K562 (cell line): ENCODE data around the gene LDAH. TPM values are rescaled to one million over a fixed set of nuclear protein-coding genes. Genes with fewer than 3 reads are reported as not detected.

Source experiments
- ATAC-seq: fragments of 200-7000 bp; cut with Tn5 transposase; 3 replicates; pipeline ENCODE4 v1.9.1; 2020; ENCODE audit warnings: moderate library complexity
- BruUV-seq: library from RNA; stranded (reverse); fragments of 400-500 nt; replicated peaks from 2 replicates; lab custom pipeline; 2021; lab: Mats Ljungman, UMichigan
- CTCF ChIA-PET: fragments of 300-600 bp; formaldehyde crosslinking; extraction: SDS; loops from one replicate; lab custom pipeline; 2021; ENCODE audit warnings: low intra/inter-chr PET ratio; lab: Yijun Ruan, JAX
- POLR2A ChIA-PET: fragments of 300-600, 350-650 bp; sonication (Branson Sonifier 250); formaldehyde crosslinking; extraction: SDS; loops from one replicate; lab custom pipeline; 2021; ENCODE audit warnings: antibody characterized with exemption, inconsistent platforms; lab: Yijun Ruan, JAX
- DNase-seq, 4 experiments: peaks; one replicate each; pipeline versions ENCODE4 v3.0.0 to v3.0.0-alpha.2; 2011 to 2018; ENCODE audit warnings: low spot score in 3 of 4, mixed read lengths in 3 of 4; ENCODE audit errors: extremely low read depth in 1 of 4
- FAIRE-seq: peaks from 2 replicates; lab custom pipeline; 2011; peaks lifted over from hg19 to GRCh38; lab: Jason Lieb, UNC
- H2AFZ ChIP-seq: 2 replicates; pipeline ENCODE4 v1.6.0; 2011; ENCODE audit warnings: low read depth, low read length, control low read depth, inconsistent platforms
- H3K27ac ChIP-seq: fragments of 200-600 bp; 3 replicates; pipeline ENCODE4 v1.8.0; 2011; ENCODE audit warnings: low read depth, mild to moderate bottlenecking, control low read depth, inconsistent platforms, low read length, moderate library complexity, mixed read lengths; ENCODE audit errors: extremely low read depth
- H3K27me3 ChIP-seq, 2 experiments: fragments of 300-600 bp in 1 of 2; 2 replicates in 1 of 2; 3 replicates in 1 of 2; pipeline versions ENCODE4 v1.6.0 to v1.8.0; 2011; ENCODE audit warnings: inconsistent platforms in 2 of 2, low read length in 2 of 2, mild to moderate bottlenecking in 1 of 2, mixed read lengths in 1 of 2, moderate library complexity in 1 of 2; ENCODE audit not compliant: control insufficient read depth in 2 of 2, insufficient read depth in 2 of 2
- H3K36me3 ChIP-seq: fragments of 300-600 bp; 3 replicates; pipeline ENCODE4 v1.8.0; 2011; ENCODE audit warnings: mild to moderate bottlenecking, low read length, inconsistent platforms; ENCODE audit not compliant: control insufficient read depth, insufficient read depth
- H3K4me1 ChIP-seq, 2 experiments: fragments of 200-600 bp in 1 of 2; replicated peaks in 1 of 2; 2 replicates in 1 of 2; 3 replicates in 1 of 2; pipeline versions ENCODE4 v1.5.1 to v1.8.0; 2011; ENCODE audit warnings: inconsistent platforms in 2 of 2, low read length in 2 of 2, mild to moderate bottlenecking in 1 of 2, mixed read lengths in 1 of 2, moderate library complexity in 1 of 2; ENCODE audit not compliant: control insufficient read depth in 2 of 2, insufficient read depth in 2 of 2
- H3K4me2 ChIP-seq: 2 replicates; pipeline ENCODE4 v1.6.1; 2011; ENCODE audit warnings: low read length, control low read depth, inconsistent platforms, mixed read lengths; ENCODE audit not compliant: insufficient read depth
- H3K4me3 ChIP-seq: fragments of 200-600 bp; sonication (generic), shearing (Covaris generic); 2 replicates; pipeline ENCODE4 v1.5.1; 2016; ENCODE audit warnings: control low read depth, inconsistent platforms
- H3K79me2 ChIP-seq: fragments of 200-600 bp; 3 replicates; pipeline ENCODE4 v1.8.0; 2011; ENCODE audit warnings: low read length, inconsistent platforms; ENCODE audit not compliant: control insufficient read depth, insufficient read depth
- H3K9ac ChIP-seq, 2 experiments: 2 replicates each; pipeline versions ENCODE4 v1.6.0 to v1.6.1; 2011; ENCODE audit warnings: low read depth in 2 of 2, low read length in 2 of 2, control low read depth in 1 of 2, inconsistent platforms in 1 of 2, mild to moderate bottlenecking in 1 of 2, mixed read lengths in 1 of 2; ENCODE audit not compliant: insufficient read depth in 1 of 2
- H3K9me1 ChIP-seq: one replicate; pipeline ENCODE4 v1.6.0; 2011; ENCODE audit warnings: inconsistent platforms, mild to moderate bottlenecking, low read length, moderate library complexity; ENCODE audit not compliant: control insufficient read depth, insufficient read depth
- H3K9me3 ChIP-seq: replicated peaks from 2 replicates; pipeline ENCODE4 v1.5.1; 2011; ENCODE audit warnings: low read depth, low read length, inconsistent platforms; ENCODE audit not compliant: control insufficient read depth, insufficient read depth
- H4K20me1 ChIP-seq: replicated peaks from 2 replicates; pipeline ENCODE4 v1.6.1; 2011; ENCODE audit warnings: low read length, inconsistent platforms, mixed read lengths; ENCODE audit not compliant: control insufficient read depth, insufficient read depth
- HOMEZ ChIP-seq: fragments of 250-450 bp; sonication (Bioruptor Pico); IDR thresholded peaks from 2 replicates; pipeline ENCODE4 v1.4.0; 2020; ENCODE audit warnings: mild to moderate bottlenecking, moderate library complexity
- KLF10 ChIP-seq: fragments of 250-450 bp; sonication (Bioruptor Pico); IDR thresholded peaks from 2 replicates; pipeline ENCODE4 v1.6.1; 2021; ENCODE audit warnings: matching md5 sums
- NFYB ChIP-seq: IDR thresholded peaks from 2 replicates; pipeline ENCODE4 v1.6.1; 2011; ENCODE audit warnings: mild to moderate bottlenecking, moderate library complexity; ENCODE audit not compliant: insufficient read length; ENCODE audit errors: extremely low read depth
- PHB ChIP-seq: fragments of 250-450 bp; sonication (Bioruptor Pico); IDR thresholded peaks from 2 replicates; pipeline ENCODE4 v1.5.0; 2021
- ZNF707 ChIP-seq: fragments of 250-450 bp; sonication (Bioruptor Pico); conservative IDR thresholded peaks from 2 replicates; pipeline ENCODE4 v1.8.0; 2022; ENCODE audit warnings: inconsistent platforms, mild to moderate bottlenecking, moderate library complexity
- WGBS: fragments of 100-300 bp; shearing (Covaris generic); methylation state at CpG from one replicate; pipeline ENCODE4 v1.1.6; 2016; ENCODE audit warnings: low coverage, mixed read lengths; ENCODE audit not compliant: insufficient coverage; ENCODE audit errors: missing lambda C conversion rate; 5-methylcytosine and 5-hydroxymethylcytosine counted together
- in situ Hi-C: fragments of 300-500 bp; cut with MboI; formaldehyde crosslinking; loops from 4 replicates; pipeline ENCODE4 v1.15.0; 2018; ENCODE audit warnings: inconsistent platforms, mixed read lengths
- intact Hi-C: fragments of 100-400 bp; cut with micrococcal nuclease; formaldehyde crosslinking; loops from 2 replicates; pipeline ENCODE4 v1.14.2; 2022
- polyA plus RNA-seq, 8 experiments: library from polyadenylated mRNA; depleted of rRNA in 4 of 8; stranded (reverse) in 5 of 8; unstranded in 3 of 8; fragments of >200 nt; fragmentation: Nextera tagmentation in 2 of 8; fragmentation: Illumina TruSeq in 1 of 8; extraction: Ambion mirVana in 2 of 8; extraction: Trizol in 1 of 8; gene quantifications; 2 replicates each; pipeline versions ENCODE4 v1.2.1 to v1.2.3, GENCODE V29; 2011 to 2014; ENCODE audit warnings: inconsistent platforms in 1 of 8, missing spikeins in 1 of 8
- total RNA-seq, 7 experiments: library from RNA; depleted of rRNA in 6 of 7; stranded (reverse); fragments of >200 nt in 6 of 7; fragmentation: Illumina TruSeq in 2 of 7; extraction: Trizol in 2 of 7; gene quantifications; 2 replicates each; pipeline versions ENCODE4 v1.2.1 to v1.2.3, GENCODE V29; 2011 to 2021; ENCODE audit warnings: low replicate concordance in 1 of 7
- TF ChIP-seq, protein P1 (sequence below), 3 experiments: fragments of 200-800 bp in 1 of 3; sonication (Bioruptor generic) in 1 of 3; sonication (generic) in 1 of 3; formaldehyde crosslinking in 1 of 3; IDR thresholded peaks; 2 replicates each; pipeline versions ENCODE4 v1.6.1 to v1.8.0; 2016 to 2022; ENCODE audit warnings: mild to moderate bottlenecking in 2 of 3, missing compliant biosample characterization in 2 of 3, missing genetic modification characterization in 2 of 3, missing genetic modification reagents in 1 of 3
- TF ChIP-seq, protein P2 (sequence below): fragments of 250-450 bp; sonication (Bioruptor Pico); IDR thresholded peaks from 2 replicates; pipeline ENCODE4 v1.4.0; 2020; ENCODE audit warnings: mild to moderate bottlenecking, moderate library complexity
- TF ChIP-seq, protein P3 (sequence below): IDR thresholded peaks from 2 replicates; pipeline ENCODE4 v1.6.1; 2011; ENCODE audit not compliant: insufficient read length; ENCODE audit errors: extremely low read depth

The LDAH gene
- total and polyA plus RNA-seq, 9 of the 15 experiments (the other 6 are each of a cell fraction or from before 2014, with no cell fraction given) = 22.3 to 60.1 (median 40.0) TPM

DNA sequence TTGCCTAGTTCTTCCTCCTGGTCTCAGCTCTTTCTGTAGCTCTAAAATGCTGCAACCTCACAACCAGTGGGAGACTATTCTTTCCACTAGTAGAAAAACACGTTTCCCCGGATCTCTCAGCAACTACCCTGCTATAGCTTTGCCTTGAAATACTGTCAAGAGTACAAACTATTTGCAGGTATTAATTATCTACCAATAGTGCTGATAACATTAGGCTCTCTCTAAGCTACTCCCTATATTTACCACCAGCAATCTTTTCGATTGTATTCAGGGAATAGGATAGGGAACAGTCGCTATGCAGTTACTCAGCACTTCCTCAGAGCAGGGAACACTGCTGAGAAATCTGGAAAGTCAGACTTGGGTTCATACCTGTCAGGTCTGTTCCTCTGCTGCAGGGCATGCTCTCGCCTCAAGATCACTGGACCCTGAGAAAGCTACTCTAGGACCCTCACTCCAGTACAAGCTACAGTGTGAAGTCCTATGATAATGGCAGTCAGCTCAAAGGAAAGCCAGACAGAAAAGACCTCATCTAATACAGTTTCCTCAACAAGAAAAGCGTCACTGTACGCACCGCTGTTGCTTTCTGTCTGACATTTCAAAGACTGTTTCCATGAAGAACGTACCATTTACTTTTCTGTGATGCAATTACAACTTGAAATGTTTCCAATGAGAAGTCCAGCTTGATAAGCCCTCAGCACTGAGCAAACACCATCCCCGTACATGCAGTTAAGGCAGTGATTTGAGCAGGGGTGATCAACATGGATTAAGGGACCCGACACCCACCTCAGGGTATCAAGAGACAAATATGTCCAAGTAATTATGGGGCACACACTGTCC is 133.3 kb downstream of the LDAH start:
- H3K4me3 ChIP-seq = no peak overlapping the region
- H3K27ac ChIP-seq = no peak overlapping the region
- H3K9me1 ChIP-seq = no peaks in the 10 kb centered on the region
- POLR2A ChIA-PET = interaction anchor here (0.7 kb wide), 1 partner anchor 10 kb away, joined by 4 read pairs; no protein-coding TSS in a partner anchor
- WGBS = 80% methylated on average over 11 of the region's 11 CpGs
- no peak overlapping the region for H3K4me2 ChIP-seq
- no peak overlapping the region for H3K9ac ChIP-seq
- no peak overlapping the region for H2AFZ ChIP-seq
- H3K4me1 ChIP-seq = peaks cover 0 to 6% of the 10 kb centered on the region in 2 experiments; a peak in 2 of 5 replicates
- H4K20me1 ChIP-seq = no peaks in the 10 kb centered on the region
- H3K27me3 ChIP-seq = no peaks in the 10 kb centered on the region
- DNase-seq = no peak
- no peaks in the 10 kb centered on the region for H3K79me2 ChIP-seq
- intact Hi-C loops (loop anchor here (10.0 kb wide), 1 partner anchor 135 kb away; the partner anchor contains the start of gene LDAH), in situ Hi-C loops (no loop called here)
- no peak for FAIRE-seq
- CTCF ChIA-PET = no interaction called here
- no peak for ATAC-seq
- peaks cover 46% of the 10 kb centered on the region; the same call in 2 of the 3 replicates for H3K36me3 ChIP-seq
- no peaks in the 10 kb centered on the region for H3K9me3 ChIP-seq
- no TSS peak for BruUV-seq
- no peak for TF ChIP-seq ZNF707
- TF ChIP-seq, protein P1, sequence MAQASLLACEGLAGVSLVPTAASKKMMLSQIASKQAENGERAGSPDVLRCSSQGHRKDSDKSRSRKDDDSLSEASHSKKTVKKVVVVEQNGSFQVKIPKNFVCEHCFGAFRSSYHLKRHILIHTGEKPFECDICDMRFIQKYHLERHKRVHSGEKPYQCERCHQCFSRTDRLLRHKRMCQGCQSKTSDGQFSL (CRISPR knock-in tag; IDR thresholded peaks at IDR 0.05) = no peak
- TF ChIP-seq, protein P1 (tag; IDR thresholded peaks at IDR 0.05) = no peak
- TF ChIP-seq NFYB = no peak
- TF ChIP-seq HOMEZ (CRISPR knock-in tag) = no peak
- no peak for TF ChIP-seq PHB
- TF ChIP-seq KLF10 = no peak
- TF ChIP-seq, protein P2, sequence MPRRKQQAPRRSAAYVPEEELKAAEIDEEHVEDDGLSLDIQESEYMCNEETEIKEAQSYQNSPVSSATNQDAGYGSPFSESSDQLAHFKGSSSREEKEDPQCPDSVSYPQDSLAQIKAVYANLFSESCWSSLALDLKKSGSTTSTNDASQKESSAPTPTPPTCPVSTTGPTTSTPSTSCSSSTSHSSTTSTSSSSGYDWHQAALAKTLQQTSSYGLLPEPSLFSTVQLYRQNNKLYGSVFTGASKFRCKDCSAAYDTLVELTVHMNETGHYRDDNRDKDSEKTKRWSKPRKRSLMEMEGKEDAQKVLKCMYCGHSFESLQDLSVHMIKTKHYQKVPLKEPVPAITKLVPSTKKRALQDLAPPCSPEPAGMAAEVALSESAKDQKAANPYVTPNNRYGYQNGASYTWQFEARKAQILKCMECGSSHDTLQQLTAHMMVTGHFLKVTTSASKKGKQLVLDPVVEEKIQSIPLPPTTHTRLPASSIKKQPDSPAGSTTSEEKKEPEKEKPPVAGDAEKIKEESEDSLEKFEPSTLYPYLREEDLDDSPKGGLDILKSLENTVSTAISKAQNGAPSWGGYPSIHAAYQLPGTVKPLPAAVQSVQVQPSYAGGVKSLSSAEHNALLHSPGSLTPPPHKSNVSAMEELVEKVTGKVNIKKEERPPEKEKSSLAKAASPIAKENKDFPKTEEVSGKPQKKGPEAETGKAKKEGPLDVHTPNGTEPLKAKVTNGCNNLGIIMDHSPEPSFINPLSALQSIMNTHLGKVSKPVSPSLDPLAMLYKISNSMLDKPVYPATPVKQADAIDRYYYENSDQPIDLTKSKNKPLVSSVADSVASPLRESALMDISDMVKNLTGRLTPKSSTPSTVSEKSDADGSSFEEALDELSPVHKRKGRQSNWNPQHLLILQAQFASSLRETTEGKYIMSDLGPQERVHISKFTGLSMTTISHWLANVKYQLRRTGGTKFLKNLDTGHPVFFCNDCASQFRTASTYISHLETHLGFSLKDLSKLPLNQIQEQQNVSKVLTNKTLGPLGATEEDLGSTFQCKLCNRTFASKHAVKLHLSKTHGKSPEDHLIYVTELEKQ (CRISPR knock-in tag) = no peak
- TF ChIP-seq, protein P3, sequence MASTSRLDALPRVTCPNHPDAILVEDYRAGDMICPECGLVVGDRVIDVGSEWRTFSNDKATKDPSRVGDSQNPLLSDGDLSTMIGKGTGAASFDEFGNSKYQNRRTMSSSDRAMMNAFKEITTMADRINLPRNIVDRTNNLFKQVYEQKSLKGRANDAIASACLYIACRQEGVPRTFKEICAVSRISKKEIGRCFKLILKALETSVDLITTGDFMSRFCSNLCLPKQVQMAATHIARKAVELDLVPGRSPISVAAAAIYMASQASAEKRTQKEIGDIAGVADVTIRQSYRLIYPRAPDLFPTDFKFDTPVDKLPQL = no peak
